Left lung (tissue), 10 donors: ENCODE results near the gene NMRK2. TPM values are rescaled to one million over a fixed set of nuclear protein-coding genes. Genes with fewer than 3 reads are reported as not detected.

ENCODE experiments used
- ATAC-seq: fragments of 200-7000 bp; cut with Tn5 transposase; one replicate; pipeline ENCODE4 v1.9.1; 2020; ENCODE audit warnings: moderate library complexity
- DNase-seq, 4 donors: peaks; one replicate each; pipeline ENCODE4 v3.0.0-alpha.2; 2013 to 2020
- H3K27ac ChIP-seq, 2 donors: fragments of 200-600 bp; sonication (generic) in 1 of 2; one replicate each; pipeline versions ENCODE4 v1.5.0 to v1.8.0; 2020 to 2021
- H3K27me3 ChIP-seq, 2 donors: fragments of 200-600 bp; sonication (generic) in 1 of 2; one replicate each; pipeline versions ENCODE4 v1.5.0 to v1.8.0; 2020 to 2021
- H3K36me3 ChIP-seq, 2 donors: fragments of 200-600 bp; sonication (generic) in 1 of 2; one replicate each; pipeline versions ENCODE4 v1.5.0 to v1.8.0; 2020 to 2021
- H3K4me1 ChIP-seq, 2 donors: fragments of 200-600 bp; one replicate each; pipeline ENCODE4 v1.8.0; 2021
- H3K4me3 ChIP-seq, 2 donors: fragments of 200-600 bp; sonication (generic) in 1 of 2; one replicate each; pipeline versions ENCODE4 v1.5.0 to v1.8.0; 2020 to 2021; ENCODE audit warnings: mild to moderate bottlenecking in 1 of 2
- H3K9me3 ChIP-seq, 2 donors: fragments of 200-600 bp; sonication (generic) in 1 of 2; one replicate each; pipeline versions ENCODE4 v1.5.0 to v1.8.0; 2020 to 2021
- intact Hi-C, 2 donors: fragments of 100-400 bp; cut with DNase I; formaldehyde crosslinking; loops; one replicate each; pipeline versions ENCODE4 v1.11.2 to v1.14.2; 2022
- polyA plus RNA-seq, 6 donors: library from polyadenylated mRNA; unstranded; fragments of 120-200 nt; gene quantifications; one replicate each; pipeline ENCODE4 v1.2.1, GENCODE V29; 2013; ENCODE audit not compliant: insufficient read length in 6 of 6
- total RNA-seq, 2 donors: library from RNA; stranded (reverse); fragmentation: NEBNext Ultra II Directional; extraction: Animal tissue kit (Norgen Biotek cat#: 25700); gene quantifications; one replicate each; pipeline ENCODE4 v1.2.1, GENCODE V29; 2021
- TF ChIP-seq, protein P1 (sequence below), 2 donors: fragments of 200-600 bp; sonication (generic) in 1 of 2; IDR thresholded peaks; one replicate each; pipeline versions ENCODE4 v1.5.0 to v1.8.0; 2021; ENCODE audit warnings: antibody characterized with exemption in 2 of 2
- donor health status: DM: no; HTN: yes; CAD: no.
- donor health status: DM: no; HTN: no; CAD: no.

NMRK2 gene
- total and polyA plus RNA-seq, 8 donors, result 0.32 to 0.50 TPM; not detected in 6

DNA sequence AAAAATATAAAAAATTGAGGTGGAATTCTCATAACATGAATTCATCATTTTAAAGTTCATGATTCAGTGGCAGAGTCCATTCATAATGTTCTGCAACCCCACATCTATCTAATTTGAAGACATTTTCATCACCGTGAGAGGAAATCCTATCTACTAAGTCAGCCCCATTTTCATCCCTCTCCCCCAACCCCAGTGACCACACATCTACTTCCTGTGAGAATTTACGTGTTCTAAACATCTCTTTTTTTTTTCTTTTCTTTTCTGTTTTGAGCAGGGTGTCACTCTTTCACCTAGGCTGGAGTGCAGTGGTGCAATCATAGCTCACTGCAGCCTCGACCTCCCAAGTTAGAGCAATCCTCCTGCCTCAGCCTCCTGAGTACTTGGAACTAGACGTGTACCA, 34.9 kb upstream of the NMRK2 start:
- peaks cover 0 to 10% of the 10 kb centered on the region in 2 donors for H3K9me3 ChIP-seq
- no peak for ATAC-seq
- H3K36me3 ChIP-seq, result no peaks in the 10 kb centered on the region
- H3K27ac ChIP-seq, result no peak overlapping the region
- TF ChIP-seq, protein P1, sequence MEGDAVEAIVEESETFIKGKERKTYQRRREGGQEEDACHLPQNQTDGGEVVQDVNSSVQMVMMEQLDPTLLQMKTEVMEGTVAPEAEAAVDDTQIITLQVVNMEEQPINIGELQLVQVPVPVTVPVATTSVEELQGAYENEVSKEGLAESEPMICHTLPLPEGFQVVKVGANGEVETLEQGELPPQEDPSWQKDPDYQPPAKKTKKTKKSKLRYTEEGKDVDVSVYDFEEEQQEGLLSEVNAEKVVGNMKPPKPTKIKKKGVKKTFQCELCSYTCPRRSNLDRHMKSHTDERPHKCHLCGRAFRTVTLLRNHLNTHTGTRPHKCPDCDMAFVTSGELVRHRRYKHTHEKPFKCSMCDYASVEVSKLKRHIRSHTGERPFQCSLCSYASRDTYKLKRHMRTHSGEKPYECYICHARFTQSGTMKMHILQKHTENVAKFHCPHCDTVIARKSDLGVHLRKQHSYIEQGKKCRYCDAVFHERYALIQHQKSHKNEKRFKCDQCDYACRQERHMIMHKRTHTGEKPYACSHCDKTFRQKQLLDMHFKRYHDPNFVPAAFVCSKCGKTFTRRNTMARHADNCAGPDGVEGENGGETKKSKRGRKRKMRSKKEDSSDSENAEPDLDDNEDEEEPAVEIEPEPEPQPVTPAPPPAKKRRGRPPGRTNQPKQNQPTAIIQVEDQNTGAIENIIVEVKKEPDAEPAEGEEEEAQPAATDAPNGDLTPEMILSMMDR (IDR thresholded peaks at IDR 0.05), result no peak
- no peak for DNase-seq
- intact Hi-C loops, result no loop called here
- peaks cover 0 to 36% of the 10 kb centered on the region in 2 donors for H3K27me3 ChIP-seq
- no peaks in the 10 kb centered on the region for H3K4me1 ChIP-seq
- no peak overlapping the region for H3K4me3 ChIP-seq

DNA sequence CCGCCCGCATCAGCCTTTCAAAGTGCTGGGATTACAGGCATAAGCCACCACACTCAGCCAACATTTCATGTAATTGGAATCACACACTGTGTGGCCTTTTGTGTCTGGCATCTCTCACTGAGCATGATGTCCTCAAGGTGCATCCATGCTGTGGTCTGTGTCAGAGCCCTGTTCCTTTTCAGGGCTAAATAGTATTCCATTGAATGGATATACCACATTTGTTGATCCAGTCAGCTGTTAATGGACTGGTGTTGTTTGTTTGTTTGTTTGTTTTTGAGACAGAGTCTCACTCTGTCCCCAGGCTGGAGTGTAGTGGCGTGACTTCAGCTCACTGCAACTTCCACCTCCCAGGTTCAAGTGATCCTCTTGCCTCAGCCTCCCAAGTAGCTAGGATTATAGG, 34.4 kb upstream of the NMRK2 start:
- Histone ChIP-seq H3K36me3 (no peaks in the 10 kb centered on the region), H3K9me3 (peaks cover 0 to 10% of the 10 kb centered on the region in 2 donors), H3K4me3 (no peak overlapping the region), H3K27me3 (peaks cover 0 to 36% of the 10 kb centered on the region in 2 donors), H3K4me1 (no peaks in the 10 kb centered on the region), H3K27ac (no peak overlapping the region)
- TF ChIP-seq, protein P1 (IDR thresholded peaks at IDR 0.05), result no peak
- ATAC-seq (no peak), DNase-seq (no peak)
- intact Hi-C loops, result no loop called here

DNA sequence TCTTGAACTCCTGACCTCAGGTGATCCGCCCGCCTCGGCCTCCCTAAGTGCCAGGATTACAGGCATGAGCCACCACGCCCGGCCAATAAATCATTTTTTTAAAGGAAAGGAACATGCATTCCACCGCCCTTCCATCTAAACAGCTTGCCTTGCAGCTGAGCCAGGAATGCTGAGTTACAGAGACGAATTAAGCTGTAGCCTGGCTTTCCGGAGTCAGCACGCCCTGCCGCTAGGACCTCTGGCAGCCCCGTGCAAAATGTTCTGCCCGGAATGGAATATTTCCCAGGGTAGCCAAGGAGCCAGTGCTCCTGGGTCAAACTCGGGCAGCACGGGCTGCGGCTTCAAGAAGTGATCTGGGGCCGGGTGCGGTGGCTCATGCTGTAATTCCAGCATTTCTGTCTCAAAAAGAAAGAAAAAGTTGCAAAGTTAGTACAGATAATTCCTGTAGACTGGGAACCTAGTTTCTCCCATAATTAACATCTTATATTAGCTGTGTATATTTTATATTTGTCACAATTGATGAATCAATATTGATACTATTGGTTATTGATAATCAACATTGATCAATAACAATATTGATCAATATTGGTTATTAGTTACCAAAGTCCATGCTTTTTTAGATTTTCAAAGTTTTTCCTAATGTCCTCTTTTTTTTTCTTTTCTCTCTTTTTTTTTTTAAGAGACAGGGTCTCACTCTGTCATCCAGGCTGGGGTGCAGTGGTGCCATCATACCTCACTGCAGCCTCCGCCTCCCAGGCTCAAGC, 33.2 kb upstream of the NMRK2 start:
- TF ChIP-seq, protein P1 (IDR thresholded peaks at IDR 0.05), result no peak
- H3K9me3 ChIP-seq, result peaks cover 0 to 10% of the 10 kb centered on the region in 2 donors
- no peak overlapping the region for H3K4me3 ChIP-seq
- H3K36me3 ChIP-seq, result no peaks in the 10 kb centered on the region
- intact Hi-C loops, result no loop called here
- H3K4me1 ChIP-seq, result no peaks in the 10 kb centered on the region
- no peak overlapping the region for H3K27ac ChIP-seq
- DNase-seq (no peak), ATAC-seq (no peak)
- peaks cover 0 to 34% of the 10 kb centered on the region in 2 donors for H3K27me3 ChIP-seq

- DNase-seq, result no peak
- TF ChIP-seq, protein P1 (IDR thresholded peaks at IDR 0.05), result no peak
- no peak overlapping the region for H3K4me3 ChIP-seq
- intact Hi-C loops, result no loop called here
- no peaks in the 10 kb centered on the region for H3K36me3 ChIP-seq
- ATAC-seq, result no peak
- H3K9me3 ChIP-seq, result peaks cover 0 to 10% of the 10 kb centered on the region in 2 donors
- no peak overlapping the region for H3K27ac ChIP-seq
- H3K4me1 ChIP-seq, result no peaks in the 10 kb centered on the region
- peaks cover 0 to 39% of the 10 kb centered on the region in 2 donors for H3K27me3 ChIP-seq
Observed at GRCh38 chr19:3902317-3902973, 30.4 kb upstream of the NMRK2 start.

DNA sequence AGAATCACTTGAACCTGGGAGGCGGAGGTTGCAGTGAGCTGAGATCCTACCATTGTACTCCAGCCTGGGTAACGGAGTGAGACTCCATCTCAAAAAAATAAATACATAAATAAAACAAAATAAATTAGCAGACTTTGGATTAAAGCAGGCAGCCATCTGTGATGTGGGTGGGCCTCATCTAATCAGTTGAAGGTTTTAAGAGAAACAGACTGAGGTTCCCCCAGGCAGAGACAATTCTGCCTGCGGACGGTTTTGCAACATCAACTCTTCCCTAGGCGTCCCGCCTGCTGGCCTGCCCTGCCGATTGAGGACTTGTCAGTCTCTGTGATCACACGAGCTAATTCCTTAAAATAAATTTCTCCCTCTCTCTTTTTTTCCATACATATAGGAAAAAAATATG, 28.6 kb upstream of the NMRK2 start:
- DNase-seq (no peak), ATAC-seq (no peak)
- Histone ChIP-seq H3K27ac (no peak overlapping the region), H3K36me3 (no peaks in the 10 kb centered on the region), H3K4me3 (no peak overlapping the region), H3K27me3 (peaks cover 0 to 41% of the 10 kb centered on the region in 2 donors), H3K9me3 (no peaks in the 10 kb centered on the region), H3K4me1 (no peaks in the 10 kb centered on the region)
- TF ChIP-seq, protein P1 (IDR thresholded peaks at IDR 0.05), result no peak
- intact Hi-C loops, result no loop called here
